Prostate gland (tissue), 2 donors: ENCODE data around the gene DCP2.

Source experiments
- CTCF ChIP-seq, 4 experiments: fragments of 200-600 bp in 2 of 4; fragments of 450-650 bp in 2 of 4; sonication (generic) in 2 of 4; IDR thresholded peaks; 1 replicate in 3 of 4; 2 replicates in 1 of 4; pipeline ENCODE4 v1.5.1; 2016 to 2019; ENCODE audit warnings: antibody characterized with exemption in 4 of 4, mild to moderate bottlenecking in 2 of 4, moderate library complexity in 2 of 4
- POLR2A ChIP-seq: fragments of 450-650 bp; IDR thresholded peaks from one replicate; pipeline ENCODE4 v1.6.1; 2016; ENCODE audit warnings: antibody characterized with exemption, mild to moderate bottlenecking
- POLR2AphosphoS5 ChIP-seq: sonication (generic); formaldehyde crosslinking; IDR thresholded peaks from one replicate; pipeline ENCODE4 v1.6.1; 2017; ENCODE audit warnings: antibody characterized with exemption

GRCh38 chr5:112975721-112976431 lies 722 bp upstream of the DCP2 start:
- no peak for TF ChIP-seq CTCF (IDR thresholded peaks at IDR 0.05)
- TF ChIP-seq POLR2A: no peak
- TF ChIP-seq POLR2AphosphoS5: no peak
